HFF-Myc (cell line): Measurements from ENCODE around the gene UBE2L3.
A peak's percentile ranks its signal among the peaks of the same experiment; 100 is the strongest.
"Not testable (repeated sequence)": the region's sequence is repeated elsewhere in the genome, so short reads cannot be mapped to it uniquely, and the experiment has no call there.

Source experiments
- DNase-seq: peaks from one replicate; pipeline ENCODE4 v3.0.0-alpha.2; 2011; ENCODE audit warnings: low read depth; ENCODE audit errors: extremely low read depth
- H3K4me3 ChIP-seq: replicated peaks from 2 replicates; pipeline ENCODE4 v1.5.1; 2011; ENCODE audit warnings: low read depth, mild to moderate bottlenecking, control low read depth, low read length
- TF ChIP-seq, protein P1 (sequence below): IDR thresholded peaks from 2 replicates; pipeline ENCODE4 v1.5.1; 2012; ENCODE audit warnings: mild to moderate bottlenecking, low read depth, low read length, control low read depth; ENCODE audit errors: missing control alignments

Gene UBE2L3

GRCh38 chr22:21615731-21616130, 48.2 kb downstream of the UBE2L3 start:
- TF ChIP-seq, protein P1, sequence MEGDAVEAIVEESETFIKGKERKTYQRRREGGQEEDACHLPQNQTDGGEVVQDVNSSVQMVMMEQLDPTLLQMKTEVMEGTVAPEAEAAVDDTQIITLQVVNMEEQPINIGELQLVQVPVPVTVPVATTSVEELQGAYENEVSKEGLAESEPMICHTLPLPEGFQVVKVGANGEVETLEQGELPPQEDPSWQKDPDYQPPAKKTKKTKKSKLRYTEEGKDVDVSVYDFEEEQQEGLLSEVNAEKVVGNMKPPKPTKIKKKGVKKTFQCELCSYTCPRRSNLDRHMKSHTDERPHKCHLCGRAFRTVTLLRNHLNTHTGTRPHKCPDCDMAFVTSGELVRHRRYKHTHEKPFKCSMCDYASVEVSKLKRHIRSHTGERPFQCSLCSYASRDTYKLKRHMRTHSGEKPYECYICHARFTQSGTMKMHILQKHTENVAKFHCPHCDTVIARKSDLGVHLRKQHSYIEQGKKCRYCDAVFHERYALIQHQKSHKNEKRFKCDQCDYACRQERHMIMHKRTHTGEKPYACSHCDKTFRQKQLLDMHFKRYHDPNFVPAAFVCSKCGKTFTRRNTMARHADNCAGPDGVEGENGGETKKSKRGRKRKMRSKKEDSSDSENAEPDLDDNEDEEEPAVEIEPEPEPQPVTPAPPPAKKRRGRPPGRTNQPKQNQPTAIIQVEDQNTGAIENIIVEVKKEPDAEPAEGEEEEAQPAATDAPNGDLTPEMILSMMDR: no peak
- H3K4me3 ChIP-seq: no peak overlapping the region
- DNase-seq: no peak

GRCh38 chr22:21617337-21617736, 49.8 kb downstream of the UBE2L3 start:
- not testable (repeated sequence) for DNase-seq, H3K4me3 ChIP-seq

- DNase-seq: no peak
- TF ChIP-seq, protein P1: no peak
- no peak overlapping the region for H3K4me3 ChIP-seq
Observed at GRCh38 chr22:21621025-21621424, 53.5 kb downstream of the UBE2L3 start.

DNA sequence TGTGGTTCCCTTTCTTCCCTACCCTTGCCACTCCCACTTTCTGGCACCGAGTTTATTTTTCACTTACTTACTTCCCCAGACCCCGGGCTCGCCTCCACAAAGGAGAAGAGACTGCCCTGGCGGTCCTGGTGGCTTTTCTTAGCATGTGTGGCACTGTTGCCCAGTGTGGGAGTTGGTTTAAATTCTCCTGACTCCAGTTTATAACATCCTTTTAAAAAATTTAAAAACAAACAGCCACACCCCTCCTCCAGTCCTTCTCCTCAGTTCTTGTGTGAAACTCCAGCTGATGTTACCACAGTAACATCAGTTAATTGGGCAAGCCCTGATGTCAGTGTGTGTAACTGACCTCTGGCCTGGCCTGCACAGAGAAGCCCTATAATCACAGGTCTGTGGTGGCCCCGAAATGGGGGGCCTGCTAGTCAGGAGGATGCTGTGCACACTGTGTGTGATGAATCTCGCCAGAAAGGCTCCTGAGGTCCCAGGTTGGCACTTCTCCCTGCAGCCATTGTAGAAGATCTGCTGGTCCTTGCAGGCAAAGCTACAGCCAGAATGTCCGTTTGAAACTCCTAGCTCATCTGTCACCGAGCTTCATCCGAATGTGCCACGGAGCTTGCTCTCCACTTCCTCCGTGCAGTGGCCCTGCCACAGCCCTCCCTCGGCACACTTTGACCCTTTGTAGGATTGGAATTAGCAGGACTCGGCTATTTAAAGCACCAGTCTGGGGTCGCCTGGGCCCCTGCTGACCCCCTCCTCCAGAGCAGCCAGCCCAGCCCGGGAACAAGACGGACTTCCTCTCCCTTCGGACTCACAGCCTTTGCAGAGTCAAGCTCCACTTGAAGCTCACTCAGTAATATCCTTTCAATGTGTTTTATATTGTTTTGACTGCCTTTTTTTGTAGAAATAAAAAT, 54.8 kb downstream of the UBE2L3 start:
- DNase-seq: no peak

GRCh38 chr22:21622919-21623647, 55.6 kb downstream of the UBE2L3 start:
- no peak overlapping the region for H3K4me3 ChIP-seq
- TF ChIP-seq, protein P1: no peak
- no peak for DNase-seq

More for the DNA sequence above, 54.8 kb downstream of the UBE2L3 start:
- TF ChIP-seq, protein P1: no peak
- no peak overlapping the region for H3K4me3 ChIP-seq

DNA sequence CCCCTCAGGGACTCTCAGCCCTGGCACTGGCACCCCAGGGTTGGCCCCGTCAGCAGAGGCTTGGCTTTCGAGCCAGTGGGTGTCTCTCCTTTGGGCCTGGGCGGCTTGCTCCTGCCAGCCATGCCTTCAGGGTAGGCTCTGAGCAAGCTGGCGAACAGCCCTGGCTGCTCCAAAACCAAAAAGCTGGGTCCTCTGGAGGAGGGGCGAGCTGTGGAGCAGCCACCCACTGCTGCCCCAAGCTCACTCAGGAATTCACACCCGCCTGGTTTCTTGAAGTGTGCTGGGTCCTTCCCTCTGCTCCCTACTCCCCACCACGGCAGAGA, 56.1 kb downstream of the UBE2L3 start:
- no peak for DNase-seq
- TF ChIP-seq, protein P1: no peak
- H3K4me3 ChIP-seq: no peak overlapping the region

- no peak overlapping the region for H3K4me3 ChIP-seq
- TF ChIP-seq, protein P1: peak; percentile 73
- DNase-seq: no peak
Observed at GRCh38 chr22:21624120-21624879, 56.8 kb downstream of the UBE2L3 start.
